ENCODE results near the gene SLC22A12.

Gene SLC22A12

DNA sequence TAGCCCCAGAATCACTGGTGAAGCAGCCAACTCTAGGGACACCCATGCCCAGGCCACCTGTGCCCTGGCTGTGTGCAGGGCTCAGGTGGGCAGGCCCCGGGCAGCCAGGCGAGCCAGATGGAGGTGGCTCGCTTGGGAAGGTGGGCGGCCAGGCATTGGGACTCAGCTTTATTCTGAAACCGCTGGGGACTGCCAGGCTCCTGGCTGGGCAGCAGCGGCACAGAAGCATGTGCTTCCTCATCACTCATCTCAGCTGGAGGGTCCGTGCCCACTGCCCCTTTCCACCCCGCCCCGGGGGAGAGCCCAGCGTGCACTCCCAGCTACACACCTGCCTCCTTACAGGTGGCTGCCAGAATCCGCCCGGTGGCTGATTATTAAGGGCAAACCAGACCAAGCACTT lies 27.1 kb upstream of the SLC22A12 start:
- TF ChIP-seq, protein P1, sequence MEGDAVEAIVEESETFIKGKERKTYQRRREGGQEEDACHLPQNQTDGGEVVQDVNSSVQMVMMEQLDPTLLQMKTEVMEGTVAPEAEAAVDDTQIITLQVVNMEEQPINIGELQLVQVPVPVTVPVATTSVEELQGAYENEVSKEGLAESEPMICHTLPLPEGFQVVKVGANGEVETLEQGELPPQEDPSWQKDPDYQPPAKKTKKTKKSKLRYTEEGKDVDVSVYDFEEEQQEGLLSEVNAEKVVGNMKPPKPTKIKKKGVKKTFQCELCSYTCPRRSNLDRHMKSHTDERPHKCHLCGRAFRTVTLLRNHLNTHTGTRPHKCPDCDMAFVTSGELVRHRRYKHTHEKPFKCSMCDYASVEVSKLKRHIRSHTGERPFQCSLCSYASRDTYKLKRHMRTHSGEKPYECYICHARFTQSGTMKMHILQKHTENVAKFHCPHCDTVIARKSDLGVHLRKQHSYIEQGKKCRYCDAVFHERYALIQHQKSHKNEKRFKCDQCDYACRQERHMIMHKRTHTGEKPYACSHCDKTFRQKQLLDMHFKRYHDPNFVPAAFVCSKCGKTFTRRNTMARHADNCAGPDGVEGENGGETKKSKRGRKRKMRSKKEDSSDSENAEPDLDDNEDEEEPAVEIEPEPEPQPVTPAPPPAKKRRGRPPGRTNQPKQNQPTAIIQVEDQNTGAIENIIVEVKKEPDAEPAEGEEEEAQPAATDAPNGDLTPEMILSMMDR (IDR thresholded peaks at IDR 0.05; ENCODE audit: borderline replicate concordance, insufficient read depth, low read depth, low read length): no peak
- H3K4me3 ChIP-seq (ENCODE audit: low read depth, low read length): no peak overlapping the region

DNA sequence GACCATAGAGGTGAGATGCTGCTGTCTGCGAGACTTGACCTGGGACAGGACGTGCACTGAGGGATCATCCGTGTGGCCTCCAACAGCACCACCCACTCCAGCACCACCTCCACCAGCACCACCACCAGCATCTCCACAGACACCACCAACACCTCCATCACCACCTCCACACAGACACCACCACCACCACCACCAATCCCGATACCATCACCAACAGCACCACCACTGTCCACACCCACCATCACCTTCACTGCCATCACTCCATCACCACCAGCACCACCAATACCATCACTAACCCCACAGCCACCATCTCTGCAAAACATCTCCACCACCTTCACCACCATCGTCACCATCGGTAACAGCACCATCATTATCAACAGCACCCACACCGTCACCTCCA lies 26.6 kb upstream of the SLC22A12 start:
- no peak overlapping the region for H3K4me3 ChIP-seq (ENCODE audit: low read depth, low read length)

DNA sequence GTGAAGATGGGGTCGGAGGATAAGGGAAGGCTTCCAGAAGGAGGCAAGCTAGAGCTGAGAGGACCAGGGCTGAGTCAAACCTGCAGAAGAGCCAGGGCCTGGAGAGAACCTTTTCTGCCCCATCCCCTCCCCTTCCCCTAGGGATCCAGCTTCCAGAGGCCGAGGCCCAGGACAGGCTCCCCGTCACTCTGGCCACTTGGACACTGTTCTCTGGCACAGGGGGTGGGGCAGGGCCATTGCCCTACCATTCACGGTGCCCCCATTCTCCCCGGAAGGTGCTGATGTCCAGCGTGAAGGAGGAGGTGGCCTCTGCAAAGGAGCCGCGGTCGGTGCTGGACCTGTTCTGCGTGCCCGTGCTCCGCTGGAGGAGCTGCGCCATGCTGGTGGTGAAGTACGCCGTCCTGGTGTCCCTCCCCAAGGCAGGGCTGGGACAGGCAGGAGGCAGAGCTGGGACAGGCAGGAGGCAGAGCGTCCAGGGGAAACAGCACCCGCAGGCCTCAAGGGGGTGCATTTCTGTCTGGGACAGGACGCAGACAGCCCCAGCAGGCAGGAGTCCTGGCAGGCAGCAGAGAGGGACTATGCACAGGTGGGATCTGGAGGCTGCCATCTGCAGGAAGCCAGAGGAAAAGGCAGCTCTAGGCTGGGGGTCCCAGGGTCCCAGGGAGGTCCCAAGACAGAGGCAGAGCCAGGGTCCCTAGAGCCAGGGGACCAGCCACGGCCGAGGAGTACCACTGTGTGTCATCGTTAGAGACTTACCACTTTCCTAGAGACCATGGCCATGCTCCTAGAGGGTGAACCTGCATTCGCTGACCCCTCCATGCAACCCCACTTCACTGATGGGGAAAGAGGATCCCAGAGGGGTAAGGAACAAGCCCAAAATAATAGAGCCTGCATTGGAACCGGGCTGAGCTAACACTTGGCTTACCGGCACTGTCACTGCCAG lies 25.8 kb upstream of the SLC22A12 start:
- no peak overlapping the region for H3K4me3 ChIP-seq (ENCODE audit: low read depth, low read length)
- TF ChIP-seq, protein P1 (IDR thresholded peaks at IDR 0.05; ENCODE audit: borderline replicate concordance, insufficient read depth, low read depth, low read length): no peak

More for the DNA sequence above, 26.6 kb upstream of the SLC22A12 start:
- TF ChIP-seq, protein P1 (IDR thresholded peaks at IDR 0.05; ENCODE audit: borderline replicate concordance, insufficient read depth, low read depth, low read length): no peak

DNA sequence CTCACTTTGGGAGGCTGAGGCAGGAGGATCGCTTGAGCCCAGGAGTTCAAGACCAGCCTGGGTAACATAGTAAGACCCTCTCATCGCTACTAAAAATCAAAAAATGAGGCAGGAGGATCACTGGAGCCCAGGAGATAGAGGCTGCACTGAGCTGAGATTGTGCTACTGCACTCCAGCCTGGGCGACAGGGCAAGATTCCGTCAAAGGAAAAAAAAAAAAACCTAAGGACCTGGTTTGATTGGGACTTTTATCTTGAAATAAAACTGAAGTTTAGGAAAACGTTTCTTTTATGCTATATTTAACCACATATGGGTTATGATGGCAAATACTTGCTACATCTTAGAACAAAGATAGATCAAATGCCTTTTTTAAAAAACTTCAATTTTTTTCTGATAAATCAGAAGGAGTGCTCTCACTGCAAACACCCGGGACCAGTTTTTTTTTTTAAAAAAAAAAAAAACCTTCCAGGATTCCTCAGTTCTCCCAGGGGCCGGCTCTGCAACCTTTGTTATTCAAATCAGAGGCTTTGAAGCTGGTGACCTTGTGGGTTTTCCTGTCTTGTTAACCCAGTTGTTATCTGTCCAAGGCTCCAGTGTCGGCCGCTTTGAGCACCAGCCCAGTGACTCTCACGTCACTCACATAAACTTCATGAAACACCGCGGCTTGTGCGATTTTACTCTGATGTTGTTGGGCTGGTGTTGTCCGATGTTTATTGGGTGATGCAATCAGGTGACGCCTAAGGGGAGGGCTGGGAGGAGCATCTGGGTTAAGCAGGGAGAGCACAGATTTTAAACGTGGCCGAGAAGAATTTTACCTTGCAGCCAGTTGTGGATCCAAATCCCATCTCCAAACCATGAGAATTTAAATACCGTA lies 24.7 kb upstream of the SLC22A12 start:
- TF ChIP-seq, protein P1 (IDR thresholded peaks at IDR 0.05; ENCODE audit: borderline replicate concordance, insufficient read depth, low read depth, low read length): no peak
- no peak overlapping the region for H3K4me3 ChIP-seq (ENCODE audit: low read depth, low read length)

DNA sequence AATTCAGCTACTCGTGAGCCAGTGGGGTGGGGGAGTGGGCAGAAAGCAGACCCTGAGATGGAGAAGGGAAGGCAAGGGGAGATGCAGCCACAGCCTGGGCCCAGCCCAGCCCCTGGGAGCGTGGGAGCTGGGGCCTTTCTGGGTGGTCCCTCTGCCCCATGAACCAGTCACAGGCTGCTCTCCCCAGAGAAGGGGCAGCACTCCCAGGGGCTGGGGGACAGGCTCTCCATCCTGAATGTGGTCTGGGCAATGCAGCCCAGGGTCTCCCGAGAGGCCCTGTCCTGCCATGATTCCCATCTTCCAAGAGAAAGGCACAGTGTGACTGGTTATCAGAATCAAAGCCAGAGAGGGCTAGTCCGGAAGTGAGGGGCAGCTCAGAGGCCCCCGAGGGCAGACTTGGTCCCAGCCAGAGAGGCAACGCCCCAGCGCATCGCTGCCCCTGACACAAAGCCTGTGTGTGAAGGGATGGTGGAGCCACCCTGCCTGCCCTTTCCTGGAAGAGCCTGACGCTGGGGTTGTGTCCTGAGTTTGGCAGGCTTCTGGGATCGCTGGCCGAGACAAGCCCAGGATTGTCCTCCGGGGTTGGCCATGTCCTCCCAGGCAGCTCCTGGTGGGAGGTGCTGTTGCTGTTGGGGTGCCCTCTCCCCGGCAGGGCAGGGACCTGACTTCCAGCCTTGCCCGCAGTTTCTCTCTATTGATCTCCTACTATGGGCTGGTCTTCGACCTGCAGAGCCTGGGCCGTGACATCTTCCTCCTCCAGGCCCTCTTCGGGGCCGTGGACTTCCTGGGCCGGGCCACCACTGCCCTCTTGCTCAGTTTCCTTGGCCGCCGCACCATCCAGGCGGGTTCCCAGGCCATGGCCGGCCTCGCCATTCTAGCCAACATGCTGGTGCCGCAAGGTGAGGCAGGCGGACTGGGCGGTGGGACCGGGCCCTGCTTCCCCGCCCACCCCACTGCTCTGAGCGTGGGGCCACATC lies 23.8 kb upstream of the SLC22A12 start:
- TF ChIP-seq, protein P1 (IDR thresholded peaks at IDR 0.05; ENCODE audit: borderline replicate concordance, insufficient read depth, low read depth, low read length): no peak
- no peak overlapping the region for H3K4me3 ChIP-seq (ENCODE audit: low read depth, low read length)

DNA sequence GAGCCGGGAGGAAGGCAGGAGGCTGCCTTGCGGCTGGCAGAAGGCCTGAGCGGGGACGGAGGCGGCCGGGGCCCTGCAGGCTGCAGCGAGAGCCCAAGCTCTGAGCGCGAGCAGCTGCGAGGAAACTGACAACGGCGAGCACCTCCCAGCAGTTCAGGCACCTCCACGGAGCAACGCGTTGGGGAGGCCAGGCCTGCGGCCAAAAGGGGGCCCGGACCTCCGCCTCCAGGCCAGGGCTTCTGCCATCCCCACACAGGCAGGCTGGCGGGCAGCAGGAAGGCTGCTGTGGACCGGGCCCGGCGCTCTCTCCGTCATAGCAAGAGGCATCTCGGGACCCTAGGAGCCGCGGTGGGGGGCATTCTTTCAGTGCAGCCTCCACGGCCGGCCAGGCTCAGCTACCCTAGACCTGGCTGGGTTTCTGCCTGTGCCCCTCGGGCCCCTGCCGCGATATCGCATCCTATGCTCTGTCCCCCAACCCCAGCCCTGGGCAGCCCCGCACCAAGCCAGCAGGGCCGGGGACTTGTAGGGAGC lies 22.9 kb upstream of the SLC22A12 start:
- H3K4me3 ChIP-seq (ENCODE audit: low read depth, low read length): no peak overlapping the region
- TF ChIP-seq, protein P1 (IDR thresholded peaks at IDR 0.05; ENCODE audit: borderline replicate concordance, insufficient read depth, low read depth, low read length): no peak
